8988T (cell line): ENCODE results near the gene CPA2.
"Not testable (repeated sequence)": the region's sequence is repeated elsewhere in the genome, so short reads cannot be mapped to it uniquely, and the experiment has no call there.

Source experiments
- DNase-seq: peaks from one replicate; pipeline ENCODE4 v3.0.0; 2011

Gene CPA2

DNA sequence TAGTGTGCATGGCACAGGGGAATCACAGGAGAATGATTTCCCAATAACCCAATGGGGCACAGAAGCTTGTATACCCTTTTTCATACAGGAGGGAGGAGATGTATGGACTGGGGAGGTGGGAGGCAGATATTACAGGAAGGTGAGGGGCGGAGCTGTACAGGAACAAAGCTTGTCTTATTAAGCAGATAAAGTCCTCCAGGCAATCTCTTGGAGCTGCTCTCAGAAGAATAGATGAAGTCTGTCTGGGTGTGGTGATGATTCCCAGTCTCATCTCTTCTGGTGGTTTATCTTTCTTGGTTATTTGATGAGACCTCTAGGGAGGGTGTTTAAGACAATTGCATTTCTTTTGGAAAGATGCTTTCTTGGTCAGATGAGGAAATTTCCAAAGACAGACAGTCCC is 52.9 kb downstream of the CPA2 start:
- no peak for DNase-seq

DNA sequence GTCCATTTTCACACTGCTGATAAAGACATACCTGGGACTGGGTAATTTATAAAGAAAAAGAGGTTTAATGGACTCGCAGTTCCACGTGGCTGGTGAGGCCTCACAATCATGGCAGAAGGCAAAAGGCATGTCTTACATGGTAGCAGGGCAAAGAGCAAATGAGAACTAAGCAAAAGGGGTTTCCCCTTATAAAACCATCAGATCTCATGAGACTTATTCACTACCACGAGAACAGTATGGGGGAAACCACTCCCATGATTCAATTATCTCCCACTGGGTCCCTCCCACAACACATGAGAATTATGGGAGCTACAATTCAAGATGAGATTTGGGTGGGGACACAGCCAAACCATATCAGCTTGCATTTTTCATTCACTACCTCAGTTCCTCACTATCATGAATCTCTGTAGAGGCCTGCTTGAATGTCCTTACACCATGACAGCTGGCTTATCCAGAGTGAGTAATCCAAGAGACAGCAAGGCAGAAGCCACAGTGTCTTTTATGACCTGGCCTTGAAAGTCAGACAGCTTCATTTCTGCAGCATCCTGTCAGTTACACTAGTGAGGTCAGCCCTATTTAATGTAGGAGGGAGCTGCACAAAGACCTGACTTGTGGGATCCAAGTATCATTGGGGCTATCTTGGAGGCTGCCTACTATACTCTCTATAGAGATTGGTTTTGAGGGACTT is 55.0 kb downstream of the CPA2 start:
- not testable (repeated sequence) for DNase-seq

DNA sequence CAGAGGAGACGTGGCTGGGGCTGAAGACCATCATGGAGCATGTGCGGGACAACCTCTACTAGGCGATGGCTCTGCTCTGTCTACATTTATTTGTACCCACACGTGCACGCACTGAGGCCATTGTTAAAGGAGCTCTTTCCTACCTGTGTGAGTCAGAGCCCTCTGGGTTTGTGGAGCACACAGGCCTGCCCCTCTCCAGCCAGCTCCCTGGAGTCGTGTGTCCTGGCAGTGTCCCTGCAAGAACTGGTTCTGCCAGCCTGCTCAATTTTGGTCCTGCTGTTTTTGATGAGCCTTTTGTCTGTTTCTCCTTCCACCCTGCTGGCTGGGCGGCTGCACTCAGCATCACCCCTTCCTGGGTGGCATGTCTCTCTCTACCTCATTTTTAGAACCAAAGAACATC is 56.0 kb downstream of the CPA2 start:
- DNase-seq: no peak

DNA sequence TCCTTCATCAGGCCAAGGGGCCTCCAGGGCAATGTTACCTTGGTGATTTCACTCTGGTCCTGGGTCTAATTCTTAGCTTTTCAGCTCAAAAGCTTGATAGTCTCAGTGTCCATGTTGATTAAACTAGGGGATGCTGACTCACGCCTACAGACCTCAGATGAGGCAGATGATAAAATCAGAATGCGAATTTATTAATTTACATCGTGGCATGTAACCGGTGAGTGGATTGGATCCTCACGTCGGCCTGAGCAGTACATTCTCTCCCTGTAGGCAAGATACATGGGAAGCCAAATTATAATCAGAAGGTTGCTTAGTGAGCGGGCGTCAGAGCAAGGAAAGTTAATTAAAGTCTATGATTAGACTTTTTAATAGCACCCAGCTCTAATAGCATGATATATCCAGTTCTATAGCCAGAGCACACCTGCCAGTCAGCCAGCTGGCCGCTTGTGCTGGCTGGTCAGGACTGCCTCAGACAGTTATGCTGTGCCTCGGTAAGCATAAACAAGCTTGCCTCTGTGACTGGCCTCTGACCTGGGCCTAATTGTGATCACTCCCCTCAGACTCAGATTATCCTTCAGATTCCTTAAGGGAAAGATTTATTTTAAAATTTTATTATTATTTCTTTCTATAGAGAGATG is 57.8 kb downstream of the CPA2 start:
- no peak for DNase-seq

DNA sequence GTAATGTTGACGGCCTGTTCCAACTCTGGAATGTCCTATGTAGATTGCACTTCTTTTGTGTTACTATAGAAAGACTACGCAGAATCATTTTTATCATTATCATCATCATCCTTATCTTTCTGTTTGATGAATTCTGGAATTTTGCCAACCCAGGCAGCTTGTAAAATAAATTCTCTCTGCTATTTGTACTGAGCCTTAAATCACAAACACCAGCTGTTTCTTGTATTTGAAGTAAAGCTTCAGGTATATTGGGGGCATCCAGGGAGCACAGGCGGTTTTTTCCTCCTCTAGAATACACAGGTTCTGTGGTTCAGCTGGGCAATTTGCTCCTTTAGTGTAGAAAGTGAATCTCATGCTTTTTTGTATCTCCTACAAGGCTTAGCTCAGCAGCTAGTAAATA is 63.0 kb downstream of the CPA2 start:
- DNase-seq: no peak

DNA sequence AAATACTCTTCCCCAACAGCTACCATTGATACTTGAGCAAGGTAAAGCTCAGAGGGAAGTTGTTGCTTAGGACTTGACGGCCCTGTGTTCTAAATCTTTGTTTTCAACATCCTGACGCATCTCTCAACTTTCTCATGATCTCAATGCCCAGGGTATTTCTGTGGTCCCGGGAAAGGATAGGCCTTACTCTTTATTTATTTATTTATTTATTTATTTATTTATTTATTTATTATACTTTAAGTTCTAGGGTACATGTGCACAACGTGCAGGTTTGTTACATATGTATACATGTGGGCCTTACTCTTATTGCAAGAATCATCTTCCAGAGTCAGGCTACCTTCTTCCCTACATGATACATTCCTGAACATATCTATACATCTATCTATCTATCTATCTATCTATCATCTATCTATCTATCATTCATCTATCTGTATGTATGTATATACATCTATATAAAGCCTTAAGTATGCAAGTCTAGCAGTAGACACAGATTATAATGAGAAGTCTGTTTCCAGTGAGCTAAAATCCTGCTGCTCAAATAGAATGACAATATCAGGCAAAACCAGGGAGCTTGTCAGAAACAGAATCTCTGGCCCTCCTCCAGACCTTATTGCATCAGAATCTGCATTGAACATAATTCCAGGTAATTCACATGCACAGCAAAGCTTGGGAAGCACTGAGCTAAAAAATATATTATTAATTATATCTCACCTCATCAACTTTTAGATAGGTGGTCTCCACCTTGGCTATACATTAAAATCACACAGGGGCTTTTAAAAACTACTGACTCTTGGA is 65.8 kb downstream of the CPA2 start:
- DNase-seq: no peak

DNA sequence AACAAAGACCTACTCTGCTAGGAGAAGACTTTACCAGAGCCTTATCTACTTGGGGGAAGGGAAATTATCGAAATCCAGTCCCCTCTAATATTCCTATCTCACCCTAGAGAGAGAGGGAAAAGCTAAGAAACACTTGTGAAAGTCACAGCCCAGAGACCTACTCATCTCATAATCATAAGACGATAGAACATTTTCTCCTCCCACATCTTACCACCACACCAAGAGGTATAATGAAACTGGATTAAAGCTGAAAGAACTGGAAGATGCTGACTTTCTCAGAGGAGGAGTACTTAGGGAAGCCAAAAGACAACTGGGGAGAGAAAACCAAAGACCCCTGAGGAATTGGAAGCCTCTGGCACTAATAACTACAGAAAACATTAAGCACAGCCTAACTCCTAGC is 67.2 kb downstream of the CPA2 start:
- no peak for DNase-seq

DNA sequence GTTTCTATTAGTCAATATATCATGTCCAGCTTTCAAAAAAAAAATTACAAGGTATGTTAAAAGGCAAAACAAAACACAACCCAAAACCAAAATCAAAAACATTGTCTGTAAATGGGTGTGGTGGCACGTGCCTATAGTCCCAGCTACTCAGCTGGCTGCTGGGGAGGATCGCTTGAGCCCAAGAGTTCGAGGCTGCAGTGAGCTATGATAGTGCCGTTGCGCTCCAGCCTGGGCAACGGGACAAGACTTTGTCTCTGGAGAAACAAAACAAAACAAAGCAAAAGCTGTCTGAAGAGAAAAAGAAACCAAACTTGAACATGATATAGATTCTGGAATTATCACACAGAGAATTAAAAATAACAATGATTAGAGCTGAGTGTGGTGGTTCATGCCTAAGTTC is 67.6 kb downstream of the CPA2 start:
- DNase-seq: no peak

DNA sequence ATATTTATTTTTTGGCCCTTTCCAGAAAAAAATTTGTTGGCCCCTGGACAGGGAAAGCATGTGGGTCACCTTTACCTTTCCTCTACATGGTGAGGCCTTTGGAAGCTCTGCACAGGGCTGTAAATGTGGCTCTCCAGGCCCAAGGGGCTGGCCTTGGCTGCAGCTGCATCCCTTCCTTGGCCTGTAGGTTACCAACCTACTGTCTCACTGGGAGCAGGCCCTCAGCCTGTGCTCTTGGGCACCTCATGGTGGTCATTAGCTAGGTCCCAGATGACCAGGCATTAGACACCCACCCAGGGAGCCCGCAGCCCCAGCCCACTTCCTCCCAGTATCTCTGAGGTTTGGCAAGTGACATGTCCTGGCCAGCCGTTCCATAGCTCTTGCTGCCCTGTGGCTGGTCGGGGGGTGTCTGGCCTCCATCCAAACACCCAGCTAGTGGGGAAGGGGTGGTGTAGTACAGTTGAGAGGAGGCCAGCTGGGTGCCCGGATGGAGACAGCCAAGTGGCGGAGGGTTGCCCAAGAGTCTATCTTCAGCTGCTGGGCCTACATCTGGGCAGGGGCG is 70.8 kb downstream of the CPA2 start:
- no peak for DNase-seq

DNA sequence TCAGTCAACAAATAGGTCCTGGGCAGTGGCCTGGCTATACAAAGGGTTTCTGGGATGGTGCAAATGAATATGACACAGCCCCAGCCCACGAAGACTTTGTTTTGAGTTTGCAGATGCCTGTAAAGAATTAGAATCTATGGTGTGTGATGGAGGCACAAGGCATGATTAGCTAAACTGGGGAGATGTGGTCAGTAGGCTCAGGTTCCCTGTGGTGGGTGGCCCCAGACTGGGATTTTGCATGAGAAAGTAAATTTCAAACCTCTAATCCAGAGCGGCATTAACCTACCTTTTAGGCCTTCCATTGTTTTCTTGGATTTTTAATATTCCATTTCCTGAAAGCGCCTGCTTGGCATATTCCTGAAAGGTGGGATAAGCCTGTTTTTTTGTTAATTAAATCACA is 71.6 kb downstream of the CPA2 start:
- no peak for DNase-seq
